Large intestine (tissue), 3 donors: ENCODE results near the gene RAP1GAP. TPM values are rescaled to one million over a fixed set of nuclear protein-coding genes. Genes with fewer than 3 reads are reported as not detected.

Experiments
- DNase-seq, 2 donors: peaks; one replicate each; pipeline versions ENCODE4 v3.0.0 to v3.0.0-alpha.2; 2013
- H3K27ac ChIP-seq: one replicate; pipeline ENCODE4 v1.5.1; 2013; ENCODE audit warnings: low read length
- H3K27me3 ChIP-seq: 2 replicates; pipeline ENCODE4 v1.6.1; 2013; ENCODE audit warnings: low read length; ENCODE audit not compliant: control insufficient read depth, insufficient read depth
- H3K36me3 ChIP-seq: 2 replicates; pipeline ENCODE4 v1.6.1; 2013; ENCODE audit warnings: low read length; ENCODE audit not compliant: control insufficient read depth, insufficient read depth
- H3K4me1 ChIP-seq: one replicate; pipeline ENCODE4 v1.6.1; 2013; ENCODE audit warnings: low read length; ENCODE audit not compliant: control insufficient read depth, insufficient read depth
- H3K4me3 ChIP-seq: one replicate; pipeline ENCODE4 v1.5.1; 2013; ENCODE audit warnings: low read length
- H3K9me3 ChIP-seq: one replicate; pipeline ENCODE4 v1.6.1; 2013; ENCODE audit warnings: mild to moderate bottlenecking, low read depth, low read length, moderate library complexity; ENCODE audit not compliant: control insufficient read depth
- WGBS: methylation state at CpG from one replicate; pipeline ENCODE4 v1.1.5; 2013; ENCODE audit warnings: low lambda C conversion rate; ENCODE audit not compliant: insufficient coverage; 5-methylcytosine and 5-hydroxymethylcytosine counted together
- polyA plus RNA-seq: library from polyadenylated mRNA; unstranded; fragments of 120-200 nt; gene quantifications from one replicate; pipeline ENCODE4 v1.2.1, GENCODE V29; 2013

RAP1GAP gene
- polyA plus RNA-seq, 1 donor, result 68.1 TPM

- no CpG with 5 or more reads among the region's 11 CpGs for WGBS
- Histone ChIP-seq H3K9me3 (no peaks in the 10 kb centered on the region), H3K36me3 (no peaks in the 10 kb centered on the region), H3K4me3 (no peak overlapping the region), H3K4me1 (peaks cover 34% of the 10 kb centered on the region), H3K27ac (no peak overlapping the region), H3K27me3 (no peaks in the 10 kb centered on the region)
- DNase-seq, result no peak
Measured at GRCh38 chr1:21624571-21625389, 44.4 kb downstream of the RAP1GAP start.

GRCh38 chr1:21623410-21623961 is 45.7 kb downstream of the RAP1GAP start:
- Histone ChIP-seq H3K27ac (peak overlapping the region; percentile 77), H3K9me3 (no peaks in the 10 kb centered on the region), H3K36me3 (no peaks in the 10 kb centered on the region), H3K4me1 (peaks cover 44% of the 10 kb centered on the region), H3K4me3 (no peak overlapping the region), H3K27me3 (no peaks in the 10 kb centered on the region)
- DNase-seq, result peak; percentile 61 to 84
- WGBS, result no CpG with 5 or more reads among the region's 10 CpGs

GRCh38 chr1:21622466-21623315 is 46.5 kb downstream of the RAP1GAP start:
- peak in 1 of 2 donors; percentile 74 for DNase-seq
- Histone ChIP-seq H3K36me3 (peaks cover 6% of the 10 kb centered on the region), H3K27me3 (no peaks in the 10 kb centered on the region), H3K27ac (peak overlapping the region; percentile 77), H3K4me3 (peak overlapping the region; percentile 22), H3K9me3 (no peaks in the 10 kb centered on the region), H3K4me1 (peaks cover 50% of the 10 kb centered on the region)
- WGBS, result no CpG with 5 or more reads among the region's 62 CpGs

- Histone ChIP-seq H3K4me1 (peaks cover 54% of the 10 kb centered on the region), H3K36me3 (peaks cover 10% of the 10 kb centered on the region), H3K27me3 (no peaks in the 10 kb centered on the region), H3K4me3 (peak overlapping the region; percentile 60), H3K9me3 (no peaks in the 10 kb centered on the region), H3K27ac (no peak overlapping the region)
- no peak for DNase-seq
- no CpG with 5 or more reads among the region's 39 CpGs for WGBS
Measured at GRCh38 chr1:21621761-21622436, 47.3 kb downstream of the RAP1GAP start.

- WGBS, result no CpG with 5 or more reads among the region's 7 CpGs
- DNase-seq, result no peak
- H3K9me3 ChIP-seq, result no peaks in the 10 kb centered on the region
- no peak overlapping the region for H3K27ac ChIP-seq
- peaks cover 15% of the 10 kb centered on the region for H3K36me3 ChIP-seq
- H3K27me3 ChIP-seq, result no peaks in the 10 kb centered on the region
- H3K4me3 ChIP-seq, result peak overlapping the region; percentile 60
- H3K4me1 ChIP-seq, result peaks cover 58% of the 10 kb centered on the region
Measured at GRCh38 chr1:21621051-21621450, 48.1 kb downstream of the RAP1GAP start.

GRCh38 chr1:21620496-21620895 is 48.7 kb downstream of the RAP1GAP start:
- peak overlapping the region; percentile 60 for H3K4me3 ChIP-seq
- no peaks in the 10 kb centered on the region for H3K27me3 ChIP-seq
- DNase-seq, result no peak
- no peak overlapping the region for H3K27ac ChIP-seq
- H3K36me3 ChIP-seq, result peaks cover 18% of the 10 kb centered on the region
- H3K9me3 ChIP-seq, result no peaks in the 10 kb centered on the region
- WGBS, result no CpG with 5 or more reads among the region's 16 CpGs
- H3K4me1 ChIP-seq, result peaks cover 64% of the 10 kb centered on the region

GRCh38 chr1:21620011-21620410 is 49.1 kb downstream of the RAP1GAP start:
- peaks cover 18% of the 10 kb centered on the region for H3K36me3 ChIP-seq
- no peaks in the 10 kb centered on the region for H3K9me3 ChIP-seq
- DNase-seq, result no peak
- H3K27ac ChIP-seq, result no peak overlapping the region
- WGBS, result no CpG with 5 or more reads among the region's 12 CpGs
- peak overlapping the region; percentile 60 for H3K4me3 ChIP-seq
- peaks cover 68% of the 10 kb centered on the region for H3K4me1 ChIP-seq
- no peaks in the 10 kb centered on the region for H3K27me3 ChIP-seq

- no peaks in the 10 kb centered on the region for H3K9me3 ChIP-seq
- H3K27me3 ChIP-seq, result no peaks in the 10 kb centered on the region
- H3K27ac ChIP-seq, result no peak overlapping the region
- H3K4me3 ChIP-seq, result peak overlapping the region; percentile 60
- DNase-seq, result no peak
- WGBS, result no CpG with 5 or more reads among the region's 7 CpGs
- H3K36me3 ChIP-seq, result peaks cover 18% of the 10 kb centered on the region
- peaks cover 72% of the 10 kb centered on the region for H3K4me1 ChIP-seq
Measured at GRCh38 chr1:21619375-21619947, 49.7 kb downstream of the RAP1GAP start.

- Histone ChIP-seq H3K4me3 (no peak overlapping the region), H3K4me1 (peaks cover 73% of the 10 kb centered on the region), H3K36me3 (peaks cover 23% of the 10 kb centered on the region), H3K9me3 (no peaks in the 10 kb centered on the region), H3K27me3 (no peaks in the 10 kb centered on the region), H3K27ac (peak overlapping the region; percentile 10)
- DNase-seq, result peak in 1 of 2 donors; percentile 60
- no CpG with 5 or more reads among the region's 22 CpGs for WGBS
Measured at GRCh38 chr1:21618561-21619374, 50.4 kb downstream of the RAP1GAP start.
